NCI-H2107 treated with DMSO at 0.1 percent for 48 hours (cell line): ENCODE results near the gene HOXA7.

Experiments
- DNase-seq: peaks from one replicate; lab custom pipeline; 2025; ENCODE audit not compliant: unreplicated experiment; lab: John Stamatoyannopoulos, UW

The HOXA7 gene

DNA sequence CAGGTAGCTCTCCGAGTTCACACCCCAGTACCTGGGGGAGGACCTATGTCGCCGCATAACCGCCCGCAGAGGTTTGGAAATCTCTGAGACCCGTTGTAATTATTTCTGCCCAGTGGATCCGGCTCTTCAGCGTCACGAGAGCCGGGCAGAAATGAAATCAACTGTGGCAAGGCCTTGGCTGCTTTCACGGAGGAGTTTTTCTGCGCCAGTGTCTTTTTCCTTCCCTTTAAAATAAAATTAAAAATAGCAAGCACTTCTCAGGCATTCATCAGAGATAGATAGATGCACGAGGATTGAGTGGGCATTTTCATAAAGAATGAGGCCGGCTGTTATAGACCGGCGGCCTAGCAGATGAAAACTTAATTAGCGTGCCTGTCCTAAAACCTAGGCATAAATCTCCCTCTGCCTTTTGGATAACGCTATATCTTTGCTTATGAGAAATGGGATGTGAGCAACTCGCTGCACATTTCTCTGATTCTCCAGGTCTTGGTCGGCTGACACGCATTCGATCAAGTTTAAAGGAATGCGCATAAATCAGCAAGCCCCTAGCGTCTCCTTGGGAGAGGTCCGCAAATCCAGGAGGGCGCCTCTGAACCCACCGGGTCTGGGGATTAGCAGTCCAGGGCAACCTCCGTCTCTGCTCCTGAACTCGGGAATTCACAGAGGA, 37.0 kb upstream of the HOXA7 start:
- no peak for DNase-seq

DNA sequence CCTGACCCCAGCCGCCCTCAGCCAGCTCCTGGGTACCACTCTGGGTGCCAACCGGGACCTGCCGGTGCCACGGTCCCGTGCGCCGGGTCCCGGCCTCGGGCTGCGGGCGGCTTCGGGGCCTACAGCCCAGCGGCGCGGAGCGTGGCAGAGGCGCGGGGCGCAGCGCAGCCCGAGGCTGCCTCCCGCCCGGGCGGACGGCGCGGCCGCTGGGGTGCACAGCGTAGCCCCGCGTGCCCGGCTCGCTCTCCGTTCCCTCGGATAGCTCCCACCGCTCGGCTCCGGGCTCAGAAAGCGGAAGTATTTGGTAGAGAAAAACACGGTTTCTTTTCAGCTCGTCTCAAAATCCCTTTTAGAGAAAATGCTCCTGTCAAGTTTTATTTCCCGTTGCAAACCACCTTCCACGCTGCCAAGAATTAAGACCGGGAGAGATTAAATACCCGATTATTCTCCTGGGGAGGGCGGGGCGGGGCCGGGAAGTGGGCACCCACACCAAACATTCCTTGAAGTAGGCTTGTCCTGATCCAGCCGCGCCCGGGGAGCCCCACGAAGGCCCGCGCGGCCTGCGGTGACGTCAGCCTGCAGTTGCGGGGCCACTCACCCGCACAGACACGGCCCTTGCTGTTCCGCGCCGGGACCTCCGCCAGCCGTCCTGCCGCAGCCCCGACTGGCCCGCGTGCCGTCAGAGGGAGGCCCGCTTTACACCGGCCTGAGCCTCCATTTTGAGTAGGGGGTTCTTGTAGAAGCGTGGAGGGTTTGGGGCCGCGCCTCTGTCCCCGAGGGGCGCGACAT, 36.3 kb upstream of the HOXA7 start:
- no peak for DNase-seq

DNA sequence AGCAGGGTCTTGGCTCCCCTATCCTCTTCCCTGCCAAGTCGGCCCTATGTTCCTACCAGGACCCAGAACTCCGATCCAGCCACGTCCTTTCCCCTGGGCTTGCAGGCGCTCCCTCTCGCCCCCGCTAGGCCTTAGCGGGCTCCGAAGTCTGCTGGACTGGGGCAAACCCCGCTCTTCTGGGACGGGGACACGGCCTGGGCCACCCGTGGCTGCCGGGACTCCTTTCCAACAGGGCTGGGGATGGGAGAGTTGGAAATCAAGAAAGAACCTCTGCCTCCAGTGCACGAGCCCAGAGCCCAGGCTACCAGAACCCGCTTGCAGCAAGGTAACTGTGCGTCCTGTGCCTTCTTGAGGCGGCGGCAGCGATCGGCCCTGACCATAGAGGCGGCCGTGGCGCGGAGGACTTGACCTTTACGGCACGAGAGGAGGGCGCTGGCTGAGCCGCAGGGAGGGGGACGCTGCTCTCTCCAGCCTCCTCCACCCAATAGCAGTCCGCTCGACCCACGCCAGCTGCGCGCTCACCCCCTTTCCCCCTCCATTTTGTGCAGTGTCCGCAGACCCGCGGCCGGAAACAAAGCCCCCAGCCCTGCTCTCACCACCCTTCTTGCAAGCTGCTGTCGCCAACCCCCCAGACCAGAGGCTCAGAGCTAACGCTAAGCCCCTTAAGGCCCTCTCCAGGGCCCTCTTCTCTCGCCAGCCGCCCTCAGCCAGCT, 35.5 kb upstream of the HOXA7 start:
- DNase-seq = no peak

DNA sequence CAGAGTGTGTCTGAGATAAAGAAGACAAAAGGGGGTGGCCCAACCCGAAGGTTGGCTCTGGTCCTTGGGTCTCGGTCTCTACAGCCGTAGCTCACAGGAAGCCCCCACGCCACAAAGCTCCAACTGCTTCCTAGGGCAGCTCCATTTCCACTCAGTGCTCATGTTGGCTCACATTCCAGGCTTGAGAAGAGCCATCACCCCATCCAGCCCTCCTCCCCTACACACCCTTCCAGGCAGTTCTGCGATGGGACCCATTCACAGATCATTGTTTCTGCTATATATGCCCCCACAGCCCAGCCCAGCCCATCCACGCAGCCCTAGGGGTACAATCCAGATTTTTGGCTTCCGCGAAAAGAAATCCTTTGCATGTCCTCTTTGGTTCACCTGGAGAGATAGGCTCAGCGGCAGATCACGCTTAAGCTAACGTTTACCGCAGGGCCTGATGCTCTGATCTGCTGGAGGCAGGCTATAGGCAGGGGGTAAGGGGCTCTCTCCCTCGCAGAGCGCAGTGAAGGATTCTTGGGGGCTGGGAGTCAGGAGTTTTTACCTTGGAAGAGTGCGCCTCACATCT, 34.8 kb upstream of the HOXA7 start:
- DNase-seq = no peak

DNA sequence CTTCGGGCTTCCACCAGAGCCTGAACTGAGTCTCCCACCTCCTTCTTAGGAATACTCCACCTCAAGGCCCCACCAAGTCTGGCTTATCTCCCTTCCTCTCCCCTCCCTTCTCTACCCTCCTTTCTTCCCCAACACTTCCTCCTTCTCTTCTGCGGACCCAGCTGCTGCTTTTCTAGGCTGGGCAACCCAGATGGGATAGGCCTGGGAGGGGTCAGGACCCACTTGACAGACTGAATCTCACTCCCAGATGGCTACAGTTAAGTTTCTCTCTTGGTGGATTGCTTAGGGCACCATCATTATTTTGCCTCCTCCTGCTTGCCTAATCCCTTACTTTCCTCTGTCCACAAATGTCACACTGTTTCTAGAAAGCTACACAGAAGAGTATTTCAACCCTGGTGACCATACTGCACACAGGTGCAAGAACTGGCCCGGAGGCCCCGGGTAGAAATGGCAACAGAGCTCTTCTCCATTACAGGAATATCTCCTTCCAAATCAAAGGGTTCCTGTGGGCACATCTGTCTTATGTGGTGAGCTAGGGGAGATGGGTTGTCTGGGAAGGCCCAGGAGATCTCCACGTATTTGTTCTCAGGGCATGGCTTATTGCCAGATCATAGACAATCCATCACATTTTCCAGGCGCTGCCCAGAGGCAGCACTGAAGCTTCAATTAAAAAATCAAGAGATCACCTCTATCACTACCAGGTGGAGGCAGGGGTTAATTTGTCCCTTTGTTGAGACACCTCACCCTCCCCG, 33.7 kb upstream of the HOXA7 start:
- DNase-seq = no peak

DNA sequence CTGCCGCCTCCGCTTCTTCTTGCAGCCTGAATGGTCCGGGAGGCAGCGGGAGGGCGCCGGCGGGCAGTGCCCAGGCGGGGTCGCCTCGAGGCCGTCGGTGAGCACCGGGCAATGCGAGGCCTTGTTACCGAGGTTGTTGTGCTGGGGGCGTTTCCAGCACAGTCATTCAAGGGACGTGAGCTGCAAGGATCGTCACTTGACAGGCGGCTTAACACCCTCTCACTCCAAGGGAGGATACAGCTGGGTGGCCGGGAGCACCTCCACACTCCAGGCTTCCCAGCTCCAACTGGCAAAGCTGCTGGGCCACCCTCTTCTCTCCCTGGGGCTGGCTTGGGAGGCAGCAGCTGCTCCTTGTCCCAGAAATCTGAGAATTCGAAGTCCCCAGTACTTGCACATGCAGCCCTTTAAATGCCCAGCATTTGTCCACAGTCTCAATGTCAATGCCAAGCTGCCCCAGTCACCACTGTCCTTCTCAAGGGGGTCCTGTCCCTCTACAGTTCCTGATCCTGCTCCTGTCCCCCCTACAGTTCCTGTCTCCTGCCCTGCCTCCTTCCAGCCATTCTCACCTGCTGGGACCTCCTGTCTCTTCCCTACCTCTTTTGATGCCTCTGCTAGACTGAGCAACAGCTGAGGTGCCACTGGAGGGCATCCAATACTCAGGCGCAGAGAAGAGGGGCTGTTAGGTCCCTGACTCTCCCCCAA, 33.0 kb upstream of the HOXA7 start:
- DNase-seq = no peak

DNA sequence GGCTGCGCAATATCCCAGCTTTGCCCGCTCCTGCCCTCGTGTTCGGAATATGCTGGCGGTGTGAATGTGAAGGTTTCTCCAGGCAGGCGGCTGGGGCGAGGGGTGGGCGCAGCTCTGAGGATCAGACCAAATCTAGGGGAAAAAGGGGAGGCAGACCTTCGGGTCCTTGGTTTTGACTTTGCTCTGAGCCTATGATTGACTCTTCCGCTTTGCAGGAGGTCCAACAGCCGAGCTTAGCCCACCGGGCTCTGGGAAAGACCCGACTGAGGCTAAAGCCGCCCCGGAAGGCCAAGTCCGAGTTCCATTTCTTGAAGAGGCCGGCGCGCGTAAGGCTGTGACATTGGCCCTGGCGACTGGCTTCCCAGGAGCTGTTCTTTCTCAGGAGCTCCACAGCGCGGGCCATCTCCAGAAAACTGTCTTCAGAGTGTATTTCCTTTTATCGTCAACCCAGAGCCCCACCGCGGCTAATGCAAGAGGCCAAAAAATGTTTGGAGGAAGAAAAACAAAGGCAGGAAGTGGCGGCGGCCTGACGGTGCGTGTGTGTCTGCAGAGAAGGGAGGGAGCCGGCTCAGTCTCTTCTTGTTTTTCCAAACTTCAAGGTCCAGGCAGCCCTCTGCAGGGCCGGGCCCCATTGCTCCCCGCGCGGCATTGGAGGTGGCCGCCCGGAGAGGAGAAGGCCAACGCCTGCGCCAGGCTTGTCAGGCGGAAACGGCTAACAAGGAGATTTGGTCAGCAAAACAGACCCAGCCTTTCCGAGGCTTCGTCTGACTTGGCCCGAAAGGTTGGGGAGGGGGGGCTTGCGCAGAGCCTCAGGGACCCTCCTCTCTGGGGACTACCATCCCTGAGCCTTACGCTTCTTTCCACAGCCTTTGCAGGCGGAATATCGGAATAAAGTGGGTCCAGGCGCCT, 32.2 kb upstream of the HOXA7 start:
- DNase-seq = no peak

DNA sequence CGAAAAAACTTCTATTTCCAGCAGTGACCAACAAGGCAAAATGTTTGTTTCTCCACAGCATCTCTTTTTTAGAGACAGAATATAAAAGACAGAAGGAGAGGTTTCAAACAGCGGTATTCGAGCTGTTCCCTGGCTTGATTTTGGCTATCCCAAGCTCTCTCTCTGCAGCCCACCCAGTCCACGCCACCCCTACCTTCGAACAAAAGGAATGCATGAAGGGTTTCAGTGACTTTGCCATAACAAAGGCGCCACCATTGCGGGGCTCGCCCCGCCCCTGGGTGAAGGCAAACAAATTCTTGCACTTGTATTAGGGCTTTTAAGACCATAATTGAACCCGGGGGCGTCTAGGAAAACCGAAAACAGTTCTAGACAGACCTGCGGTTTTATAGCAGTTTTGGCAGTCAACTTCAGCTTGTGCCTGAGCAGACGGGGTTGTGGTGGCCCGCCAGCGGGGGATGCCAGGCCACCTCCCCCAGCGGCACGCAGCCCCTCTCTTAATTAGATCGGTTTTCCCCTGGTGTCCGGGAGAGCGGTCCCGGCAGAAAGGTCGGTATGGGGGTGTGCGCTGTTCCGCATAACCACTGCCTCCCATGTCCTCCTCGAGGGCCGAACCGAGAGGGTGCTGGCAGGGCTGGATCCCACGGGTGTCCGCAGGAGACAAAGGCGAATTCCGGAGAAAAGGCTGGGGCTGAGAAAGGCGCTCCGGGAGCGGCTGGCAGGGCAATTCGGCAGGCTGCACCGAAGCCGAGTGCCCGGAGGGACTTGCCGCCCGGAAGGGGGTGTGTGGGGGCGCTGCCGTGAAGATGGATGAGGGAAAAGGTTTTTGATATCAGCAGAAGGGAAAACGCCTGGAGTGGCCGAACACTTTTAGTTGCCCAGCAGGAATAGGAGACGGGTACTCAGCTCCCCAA, 31.3 kb upstream of the HOXA7 start:
- no peak for DNase-seq

DNA sequence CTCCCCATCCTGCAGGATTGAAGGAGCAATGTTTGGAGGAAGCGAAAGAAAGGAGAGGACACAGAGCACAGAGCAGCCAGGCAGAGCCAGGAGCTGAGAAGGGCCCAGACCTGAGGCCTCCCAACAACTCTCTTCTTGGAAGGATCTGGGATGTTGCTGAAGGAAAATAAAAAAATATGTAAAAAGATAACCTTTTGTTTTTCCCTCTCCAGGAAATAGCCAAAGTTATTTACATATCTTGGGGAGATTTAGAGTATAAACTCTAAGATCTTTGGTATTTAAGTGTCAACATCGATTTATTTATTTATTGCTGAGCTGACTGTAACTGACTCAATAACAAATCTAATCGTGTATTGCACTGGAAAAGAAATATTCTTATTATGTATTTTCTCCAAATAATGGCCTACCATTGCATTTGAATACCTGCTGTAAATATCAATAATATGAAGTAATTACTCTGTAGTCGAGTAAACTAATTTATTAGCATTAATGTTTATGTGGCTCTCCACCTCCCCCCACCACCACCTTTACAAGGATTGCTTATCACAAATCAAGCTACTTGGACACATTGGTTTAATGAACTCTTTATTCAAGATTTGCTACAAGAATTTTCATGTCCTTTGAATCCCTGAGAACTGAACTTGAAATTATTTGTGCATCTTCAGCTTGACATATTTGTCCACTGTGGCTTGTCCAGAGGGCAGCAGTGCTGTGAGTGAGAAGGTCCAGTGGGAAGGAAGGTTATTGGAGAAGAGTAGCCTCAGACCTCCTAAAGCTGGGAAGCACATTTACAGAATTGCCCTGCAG, 30.4 kb upstream of the HOXA7 start:
- DNase-seq = no peak

DNA sequence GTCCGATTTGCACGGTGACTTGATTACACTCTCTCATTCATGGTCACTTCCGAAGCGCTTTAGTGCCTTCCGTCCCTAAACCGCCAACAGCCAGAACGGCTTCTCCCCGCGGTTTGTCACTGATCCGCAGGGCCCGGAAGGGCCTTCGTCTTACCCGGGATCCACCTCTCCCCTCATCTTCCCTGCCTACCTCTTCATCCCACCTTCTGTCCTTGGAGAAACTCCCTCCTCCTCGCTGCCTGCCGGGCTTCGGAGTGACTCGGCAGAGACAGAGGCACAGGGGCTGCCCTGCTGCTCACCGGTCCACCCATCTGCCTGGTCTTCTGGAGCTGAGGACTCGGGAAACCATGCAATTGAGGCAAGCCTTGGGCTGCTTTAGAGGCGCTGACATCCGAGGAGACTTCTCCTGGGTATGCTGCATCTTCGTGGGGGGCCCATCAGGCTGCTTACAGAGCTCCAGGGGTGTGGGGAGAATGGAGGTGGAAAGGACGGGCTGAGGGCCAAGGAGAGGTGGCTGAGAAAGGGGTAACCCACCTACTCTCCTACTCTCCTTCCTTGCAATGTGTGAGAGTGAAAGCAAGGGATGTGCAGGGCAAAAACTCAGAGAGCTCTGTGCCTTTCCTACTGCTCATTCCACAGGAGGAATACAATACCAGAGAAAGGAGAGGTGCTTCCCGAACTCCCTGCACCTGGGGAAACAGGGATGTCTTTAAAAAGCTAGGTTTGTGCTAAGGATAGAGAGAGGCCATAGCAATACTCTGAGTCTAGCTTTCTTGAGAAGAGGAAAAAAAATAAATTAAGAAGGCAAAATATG, 29.6 kb upstream of the HOXA7 start:
- DNase-seq = no peak

DNA sequence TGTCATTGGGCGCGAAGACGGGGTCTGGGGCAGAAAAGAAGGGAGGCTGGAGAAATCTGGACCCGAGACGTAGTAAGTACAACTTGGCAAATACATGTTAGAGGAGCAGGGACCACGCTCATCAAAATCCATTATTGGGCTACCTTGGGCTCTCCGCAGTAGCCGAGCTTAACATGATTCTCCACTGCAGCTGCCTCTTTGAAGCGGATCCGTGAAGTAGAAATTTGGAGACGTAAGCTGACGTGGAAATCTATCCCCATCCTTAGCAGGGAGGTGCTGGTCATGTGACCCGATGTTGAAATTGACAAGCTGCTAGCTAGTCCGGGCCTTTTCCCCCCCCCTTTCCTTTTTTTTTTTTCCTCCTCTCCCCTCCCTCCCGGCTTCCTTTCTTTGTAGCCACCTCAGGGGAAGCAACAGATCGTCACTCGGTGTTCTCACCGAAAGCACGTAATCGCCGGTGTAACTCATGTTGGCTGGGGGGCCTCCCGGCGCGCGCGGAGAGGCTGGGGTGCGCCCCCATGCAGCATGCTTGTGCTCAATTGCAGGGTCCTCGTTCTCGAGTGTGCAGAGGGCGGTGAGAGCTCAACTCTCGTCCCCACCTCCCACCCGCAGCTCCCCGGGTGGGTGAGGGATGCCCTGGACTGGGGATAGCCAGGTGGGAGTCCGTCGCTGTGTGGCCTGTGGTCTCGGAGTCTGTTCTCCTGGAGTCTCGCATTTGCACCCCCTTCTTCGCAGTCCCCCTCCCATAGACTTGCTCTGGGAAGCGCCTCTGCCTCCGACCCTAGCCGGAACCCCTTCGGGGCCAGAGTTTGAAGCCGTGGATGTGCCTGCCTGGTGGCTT, 28.8 kb upstream of the HOXA7 start, which contains the start of gene HOXA11:
Gene HOXA11 (minus strand): TSS at position 220 of the 841 bp plus-strand sequence. CDS start 88 bp downstream, at position 132.
- no peak for DNase-seq

DNA sequence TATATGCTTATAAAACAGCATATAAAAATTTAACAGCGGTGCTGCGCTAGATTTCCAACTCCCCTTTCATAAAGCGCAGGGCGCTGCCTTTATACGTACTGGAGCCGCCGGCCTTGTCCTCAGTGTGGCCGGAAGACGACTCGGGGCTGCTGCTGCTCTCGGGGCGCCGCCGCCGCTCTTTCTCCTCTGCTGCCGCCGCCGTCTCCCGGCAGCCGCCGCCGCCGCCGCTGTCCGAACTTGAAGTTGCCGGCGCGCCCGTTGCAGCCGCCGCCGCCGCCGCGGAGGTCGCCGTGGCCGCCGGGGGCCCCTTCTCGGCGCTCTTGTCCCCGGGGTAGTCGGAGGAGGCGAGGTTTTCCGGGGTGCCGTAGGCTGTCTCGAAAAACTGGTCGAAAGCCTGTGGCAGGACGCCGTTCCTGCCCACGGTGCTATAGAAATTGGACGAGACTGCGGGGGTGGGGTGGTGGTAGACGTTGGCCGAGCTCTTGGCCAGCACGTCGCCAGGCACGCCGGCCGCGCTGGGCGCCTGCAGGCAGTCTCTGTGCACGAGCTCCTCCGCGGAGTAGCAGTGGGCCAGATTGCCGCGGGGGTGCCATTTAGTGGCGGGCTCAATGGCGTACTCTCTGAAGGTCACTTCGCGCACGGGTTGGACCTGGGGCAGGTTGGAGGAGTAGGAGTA, 28.0 kb upstream of the HOXA7 start:
- DNase-seq = no peak

DNA sequence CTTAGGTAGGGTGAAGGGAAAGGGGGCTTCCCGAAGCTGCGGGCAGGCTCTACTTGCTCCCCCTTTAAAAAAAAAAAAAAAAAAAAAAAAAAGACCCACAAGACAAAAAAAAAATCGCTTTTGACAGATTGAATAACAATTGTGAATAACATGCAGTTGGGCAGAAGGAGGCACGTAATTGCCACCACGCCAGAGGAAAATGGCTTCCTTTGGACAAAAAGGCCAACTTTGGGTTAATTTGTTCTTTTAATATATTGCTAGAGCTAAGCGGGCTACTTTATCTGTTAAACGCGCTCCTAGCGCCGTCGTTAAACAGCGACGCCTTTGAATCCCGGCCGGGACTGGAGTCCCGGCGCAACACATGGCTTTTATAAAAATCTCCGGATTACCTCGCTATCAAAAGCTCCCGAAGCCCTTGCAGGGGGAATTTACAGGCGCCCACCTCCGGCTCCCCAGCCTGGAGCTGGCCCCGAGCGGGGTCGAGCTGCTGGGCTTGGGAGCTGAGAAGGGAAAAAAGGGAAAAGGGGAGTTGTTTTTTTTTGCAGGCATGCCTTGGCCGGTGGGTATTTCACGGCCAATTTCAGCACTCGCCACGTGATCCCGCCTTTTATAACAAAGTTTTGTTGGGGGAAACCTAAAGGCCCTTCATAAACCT, 27.3 kb upstream of the HOXA7 start:
- DNase-seq = no peak

DNA sequence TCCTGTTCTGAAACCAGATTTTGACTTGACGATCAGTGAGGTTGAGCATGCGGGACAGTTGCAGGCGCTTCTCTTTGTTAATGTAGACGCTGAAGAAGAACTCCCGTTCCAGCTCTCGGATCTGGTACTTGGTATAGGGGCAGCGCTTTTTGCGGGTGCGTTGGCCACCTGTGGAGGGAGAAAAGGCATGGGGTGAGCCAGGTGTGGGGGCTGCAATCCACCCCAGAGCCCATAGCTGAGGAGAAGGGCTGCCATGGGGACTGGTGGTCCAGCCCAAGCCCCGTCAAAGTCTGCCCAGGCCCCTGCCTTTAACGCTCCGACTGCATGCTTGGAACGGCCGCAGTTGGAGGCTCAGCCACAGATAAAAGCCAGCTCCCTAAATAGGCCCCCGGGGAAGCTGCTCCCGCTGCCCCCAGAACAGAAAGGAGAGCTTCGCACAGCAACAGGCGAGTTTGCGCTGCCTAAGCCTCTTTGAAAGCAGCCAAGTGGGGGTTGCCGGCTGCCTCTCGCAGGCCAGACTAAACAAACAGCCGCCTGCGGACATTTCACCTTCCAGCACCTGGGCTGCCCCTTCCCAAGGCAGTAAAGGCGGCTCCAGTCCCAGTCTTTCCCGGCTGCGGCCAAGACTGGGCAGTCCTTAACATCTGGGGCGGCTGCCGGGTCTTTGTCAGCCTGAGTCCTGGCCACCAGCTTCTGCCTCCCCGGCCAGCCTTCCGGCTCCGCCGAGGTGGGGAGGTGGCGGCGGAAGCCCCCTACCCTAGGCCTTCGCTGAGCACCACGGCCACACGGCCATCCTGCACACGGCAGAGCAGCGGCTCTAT, 26.6 kb upstream of the HOXA7 start:
- no peak for DNase-seq
